ENCODE measurements around the gene CLGN.

DNA sequence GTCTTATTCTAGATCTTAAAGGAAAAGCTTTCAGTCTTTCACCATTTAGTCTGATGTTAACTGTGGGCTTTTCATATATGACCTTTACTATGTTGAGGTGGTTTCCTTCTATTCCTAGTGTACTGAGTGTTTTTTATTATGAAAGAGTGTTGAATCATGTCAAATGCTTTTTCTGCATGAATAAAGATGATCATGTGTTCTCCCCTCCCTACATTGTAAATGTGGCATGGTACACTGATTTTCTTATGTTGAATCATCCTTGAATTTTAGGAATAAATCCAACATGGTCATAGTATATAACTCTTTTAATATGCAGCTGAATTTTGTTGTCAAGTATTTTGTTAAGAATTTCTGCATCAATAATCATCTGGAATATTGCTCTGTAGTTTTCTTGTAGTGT lies 4.3 kb downstream of the CLGN start:
- TF ChIP-seq, protein P1, sequence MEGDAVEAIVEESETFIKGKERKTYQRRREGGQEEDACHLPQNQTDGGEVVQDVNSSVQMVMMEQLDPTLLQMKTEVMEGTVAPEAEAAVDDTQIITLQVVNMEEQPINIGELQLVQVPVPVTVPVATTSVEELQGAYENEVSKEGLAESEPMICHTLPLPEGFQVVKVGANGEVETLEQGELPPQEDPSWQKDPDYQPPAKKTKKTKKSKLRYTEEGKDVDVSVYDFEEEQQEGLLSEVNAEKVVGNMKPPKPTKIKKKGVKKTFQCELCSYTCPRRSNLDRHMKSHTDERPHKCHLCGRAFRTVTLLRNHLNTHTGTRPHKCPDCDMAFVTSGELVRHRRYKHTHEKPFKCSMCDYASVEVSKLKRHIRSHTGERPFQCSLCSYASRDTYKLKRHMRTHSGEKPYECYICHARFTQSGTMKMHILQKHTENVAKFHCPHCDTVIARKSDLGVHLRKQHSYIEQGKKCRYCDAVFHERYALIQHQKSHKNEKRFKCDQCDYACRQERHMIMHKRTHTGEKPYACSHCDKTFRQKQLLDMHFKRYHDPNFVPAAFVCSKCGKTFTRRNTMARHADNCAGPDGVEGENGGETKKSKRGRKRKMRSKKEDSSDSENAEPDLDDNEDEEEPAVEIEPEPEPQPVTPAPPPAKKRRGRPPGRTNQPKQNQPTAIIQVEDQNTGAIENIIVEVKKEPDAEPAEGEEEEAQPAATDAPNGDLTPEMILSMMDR (conservative IDR thresholded peaks at IDR 0.05; ENCODE audit: low read depth, low read length), result no peak
- no peak for TF ChIP-seq EZH2 (IDR thresholded peaks at IDR 0.05; ENCODE audit: low read length, unreplicated experiment)
- TF ChIP-seq EZH2phosphoT487 (IDR thresholded peaks at IDR 0.05; ENCODE audit: borderline replicate concordance, low read length), result no peak

Data from PC-3 (cell line).